GM23338 (cell line): ENCODE results near the gene LARGE1. TPM values are rescaled to one million over a fixed set of nuclear protein-coding genes. Genes with fewer than 3 reads are reported as not detected.

Experiments used
- ATAC-seq: fragments of 200-7000 bp; cut with Tn5 transposase; 3 replicates; pipeline ENCODE4 v1.9.1; 2020
- DNase-seq: peaks from one replicate; pipeline ENCODE4 v3.0.0-alpha.2; 2015; ENCODE audit warnings: low spot score
- H2AFZ ChIP-seq: fragments of 200-600 bp; sonication (generic); 2 replicates; pipeline ENCODE4 v1.8.0; 2016; ENCODE audit warnings: antibody characterized with exemption, mild to moderate bottlenecking, moderate library complexity
- H3F3A ChIP-seq: fragments of 200-600 bp; sonication (generic); replicated peaks from 2 replicates; pipeline ENCODE4 v1.8.0; 2017; ENCODE audit warnings: antibody characterized with exemption, mixed run types, low read depth
- H3K27ac ChIP-seq: fragments of 200-600 bp; sonication (generic); 2 replicates; pipeline ENCODE4 v1.6.1; 2016; ENCODE audit warnings: low read depth
- H3K27me3 ChIP-seq: fragments of 200-600 bp; sonication (generic); 2 replicates; pipeline ENCODE4 v1.8.0; 2016; ENCODE audit warnings: mild to moderate bottlenecking, mixed run types, moderate library complexity; ENCODE audit not compliant: insufficient read depth
- H3K36me3 ChIP-seq: fragments of 200-600 bp; sonication (generic); 2 replicates; pipeline ENCODE4 v1.8.0; 2016; ENCODE audit warnings: mild to moderate bottlenecking; ENCODE audit not compliant: insufficient read depth
- H3K4me1 ChIP-seq: fragments of 200-600 bp; sonication (generic); 2 replicates; pipeline ENCODE4 v1.8.0; 2016; ENCODE audit warnings: mild to moderate bottlenecking, moderate library complexity; ENCODE audit not compliant: insufficient read depth
- H3K4me2 ChIP-seq: fragments of 200-600 bp; sonication (generic); 2 replicates; pipeline ENCODE4 v1.7.1; 2017; ENCODE audit warnings: mixed run types
- H3K4me3 ChIP-seq: fragments of 200-600 bp; sonication (generic); 2 replicates; pipeline ENCODE4 v1.6.1; 2016; ENCODE audit warnings: mixed run types
- H3K79me2 ChIP-seq: fragments of 200-600 bp; sonication (generic); replicated peaks from 2 replicates; pipeline ENCODE4 v1.8.0; 2017; ENCODE audit warnings: mild to moderate bottlenecking; ENCODE audit not compliant: insufficient read depth
- H3K9me2 ChIP-seq: fragments of 200-600 bp; sonication (generic); 2 replicates; pipeline ENCODE4 v1.8.0; 2017; ENCODE audit not compliant: insufficient read depth
- H4K20me1 ChIP-seq: fragments of 200-600 bp; sonication (generic); replicated peaks from 2 replicates; pipeline ENCODE4 v1.8.0; 2017; ENCODE audit warnings: mild to moderate bottlenecking; ENCODE audit not compliant: insufficient read depth
- H3K27ac Mint-ChIP-seq: 2 replicates; pipeline ENCODE4 v1.8.0; 2020; ENCODE audit warnings: inconsistent platforms, mild to moderate bottlenecking, moderate library complexity, mixed read lengths
- H3K27me3 Mint-ChIP-seq: 3 replicates; pipeline ENCODE4 v1.8.0; 2022; ENCODE audit warnings: low read depth, mild to moderate bottlenecking, moderate library complexity, mixed read lengths, inconsistent platforms; ENCODE audit not compliant: insufficient read depth, poor library complexity
- H3K36me3 Mint-ChIP-seq: 3 replicates; pipeline ENCODE4 v1.8.0; 2021; ENCODE audit warnings: low read depth, mild to moderate bottlenecking, inconsistent platforms, moderate library complexity, mixed read lengths
- H3K4me1 Mint-ChIP-seq: 3 replicates; pipeline ENCODE4 v1.8.0; 2020; ENCODE audit warnings: mild to moderate bottlenecking, inconsistent platforms, mixed read lengths
- H3K4me3 Mint-ChIP-seq: 3 replicates; pipeline ENCODE4 v1.8.0; 2021; ENCODE audit warnings: moderate library complexity, mild to moderate bottlenecking, inconsistent platforms, mixed read lengths
- H3K9me3 Mint-ChIP-seq: 3 replicates; pipeline ENCODE4 v1.8.0; 2020; ENCODE audit warnings: moderate library complexity, mild to moderate bottlenecking, inconsistent platforms, mixed read lengths
- CREB1 ChIP-seq: fragments of 250-450 bp; sonication (Bioruptor Pico); IDR thresholded peaks from 2 replicates; pipeline ENCODE4 v1.5.0; 2020; ENCODE audit warnings: low read depth, mild to moderate bottlenecking, moderate library complexity
- CTCF ChIP-seq, 2 experiments: fragments of 200-600 bp in 1 of 2; sonication (generic) in 1 of 2; conservative IDR thresholded peaks; 2 replicates each; pipeline versions ENCODE4 v1.5.1 to v1.6.1; 2016 to 2017; ENCODE audit warnings: antibody characterized with exemption in 2 of 2, low read depth in 2 of 2, mild to moderate bottlenecking in 2 of 2, moderate library complexity in 1 of 2
- ZNF462 ChIP-seq: fragments of 250-450 bp; sonication (Bioruptor Pico); IDR thresholded peaks from 2 replicates; pipeline ENCODE4 v1.5.0; 2020; ENCODE audit warnings: mild to moderate bottlenecking, moderate library complexity
- polyA plus RNA-seq: library from polyadenylated mRNA; unstranded; fragments of >200 nt; fragmentation: Nextera tagmentation; extraction: Ambion mirVana; gene quantifications from 2 replicates; pipeline ENCODE4 v1.2.1, GENCODE V29; 2016
- total RNA-seq: library from RNA; depleted of rRNA; stranded (reverse); fragments of >200 nt; shearing (Covaris generic); gene quantifications from 2 replicates; pipeline ENCODE4 v1.2.3, GENCODE V29; 2014

LARGE1 gene
- total and polyA plus RNA-seq, 2 experiments from 2014 or later: 12.8 to 75.6 TPM

- no peak overlapping the region for H3K4me3 Mint-ChIP-seq
- no peaks in the 10 kb centered on the region for H3K27me3 ChIP-seq
- H3K4me3 ChIP-seq: no peak overlapping the region
- no peak overlapping the region for H3K27ac Mint-ChIP-seq
- H3K27ac ChIP-seq: no peak overlapping the region
- H3K36me3 ChIP-seq: no peaks in the 10 kb centered on the region
- TF ChIP-seq CREB1: no peak
- TF ChIP-seq CTCF (conservative IDR thresholded peaks at IDR 0.05; ENCODE audit: low read depth in 2 of 2): no peak
- no peak for TF ChIP-seq ZNF462 (CRISPR knock-in tag)
- H3K4me1 ChIP-seq: no peaks in the 10 kb centered on the region
- no peaks in the 10 kb centered on the region for H3F3A ChIP-seq
- no peaks in the 10 kb centered on the region; the same call in 1 of the 2 replicates for H4K20me1 ChIP-seq
- no peaks in the 10 kb centered on the region for H3K9me3 Mint-ChIP-seq
- H3K4me1 Mint-ChIP-seq: peaks cover 2% of the 10 kb centered on the region; the same call in 2 of the 3 replicates
- H3K36me3 Mint-ChIP-seq: peaks cover 8% of the 10 kb centered on the region; the same call in 2 of the 3 replicates
- H3K27me3 Mint-ChIP-seq: peaks cover 2% of the 10 kb centered on the region
- H3K9me2 ChIP-seq: no peaks in the 10 kb centered on the region
- no peaks in the 10 kb centered on the region for H3K79me2 ChIP-seq
- H3K4me2 ChIP-seq: no peak overlapping the region
- no peak for ATAC-seq
- no peak for DNase-seq
- H2AFZ ChIP-seq: no peak overlapping the region
Measured at GRCh38 chr22:33325232-33326004, 594.9 kb downstream of the LARGE1 start.
